Fibroblast of lung (primary cell): ENCODE results near the gene BST2. TPM values are rescaled to one million over a fixed set of nuclear protein-coding genes. Genes with fewer than 3 reads are reported as not detected.
A peak's percentile ranks its signal among the peaks of the same experiment; 100 is the strongest.
"Not testable (repeated sequence)": the region's sequence is repeated elsewhere in the genome, so short reads cannot be mapped to it uniquely, and the experiment has no call there.

Source experiments
- DNase-seq, 2 donors: peaks; one replicate each; pipeline versions ENCODE4 v3.0.0 to v3.0.0-alpha.2; 2010; ENCODE audit warnings: low read depth in 2 of 2
- H2AFZ ChIP-seq: 2 replicates; pipeline ENCODE4 v1.5.1; 2012; ENCODE audit warnings: low read length, control low read depth, inconsistent platforms
- H3K27ac ChIP-seq: 2 replicates; pipeline ENCODE4 v1.5.1; 2011; ENCODE audit warnings: low read length, control low read depth; ENCODE audit not compliant: insufficient read depth
- H3K27me3 ChIP-seq: 2 replicates; pipeline ENCODE4 v1.5.1; 2011; ENCODE audit warnings: mild to moderate bottlenecking, low read length; ENCODE audit not compliant: control insufficient read depth, insufficient read depth
- H3K36me3 ChIP-seq: 2 replicates; pipeline ENCODE4 v1.5.1; 2011; ENCODE audit warnings: low read length; ENCODE audit not compliant: control insufficient read depth, insufficient read depth
- H3K4me1 ChIP-seq: 2 replicates; pipeline ENCODE4 v1.5.1; 2011; ENCODE audit warnings: low read length; ENCODE audit not compliant: control insufficient read depth, insufficient read depth; ENCODE audit errors: extremely low read depth
- H3K4me2 ChIP-seq: 2 replicates; pipeline ENCODE4 v1.5.1; 2011; ENCODE audit warnings: low read length, control low read depth; ENCODE audit not compliant: insufficient read depth; ENCODE audit errors: extremely low read depth
- H3K4me3 ChIP-seq, 4 experiments: fragments of 200-600 bp in 1 of 4; sonication (generic) in 1 of 4; replicated peaks in 1 of 4; 2 replicates each; pipeline ENCODE4 v1.5.1; 2011 to 2016; ENCODE audit warnings: low read length in 4 of 4, low read depth in 3 of 4, mild to moderate bottlenecking in 3 of 4, control low read depth in 2 of 4, inconsistent platforms in 1 of 4, mixed read lengths in 1 of 4; ENCODE audit not compliant: insufficient read depth in 1 of 4; ENCODE audit errors: control extremely low read depth in 1 of 4
- H3K79me2 ChIP-seq: 2 replicates; pipeline ENCODE4 v1.5.1; 2012; ENCODE audit warnings: mild to moderate bottlenecking, low read length, inconsistent platforms; ENCODE audit not compliant: control insufficient read depth, insufficient read depth
- H3K9ac ChIP-seq: 2 replicates; pipeline ENCODE4 v1.5.1; 2011; ENCODE audit warnings: mild to moderate bottlenecking, low read length, control low read depth; ENCODE audit not compliant: insufficient read depth
- H3K9me3 ChIP-seq: 2 replicates; pipeline ENCODE4 v1.5.1; 2012; ENCODE audit warnings: low read depth, low read length; ENCODE audit not compliant: control insufficient read depth, insufficient read depth
- H4K20me1 ChIP-seq: 2 replicates; pipeline ENCODE4 v1.5.1; 2011; ENCODE audit warnings: low read length; ENCODE audit not compliant: control insufficient read depth, insufficient read depth; ENCODE audit errors: extremely low read depth
- EZH2 ChIP-seq: IDR thresholded peaks from 2 replicates; pipeline ENCODE4 v1.5.1; 2012; ENCODE audit warnings: low read length, control low read depth, mild to moderate bottlenecking; ENCODE audit errors: missing control alignments
- polyA plus RNA-seq, 2 donors: library from polyadenylated mRNA; depleted of rRNA in 1 of 2; stranded (reverse) in 1 of 2; unstranded in 1 of 2; fragments of >200 nt; gene quantifications; 2 replicates each; pipeline ENCODE4 v1.2.1, GENCODE V29; 2011 to 2012; ENCODE audit warnings: missing spikeins in 1 of 2
- total RNA-seq: library from RNA; depleted of rRNA; stranded (reverse); fragments of >200 nt; gene quantifications from 2 replicates; pipeline ENCODE4 v1.2.1, GENCODE V29; 2014
- TF ChIP-seq, protein P1 (sequence below), 2 donors: IDR thresholded peaks in 1 of 2; conservative IDR thresholded peaks in 1 of 2; 1 replicate in 1 of 2; 2 replicates in 1 of 2; pipeline ENCODE4 v1.5.1; 2011 to 2012; ENCODE audit warnings: low read length in 2 of 2, control low read depth in 1 of 2, inconsistent platforms in 1 of 2, low read depth in 1 of 2, mild to moderate bottlenecking in 1 of 2

The BST2 gene
- total and polyA plus RNA-seq, 2 donors (not counting 1 experiment from before 2014, with no cell fraction given) = 4.3 to 5.6 TPM

DNA sequence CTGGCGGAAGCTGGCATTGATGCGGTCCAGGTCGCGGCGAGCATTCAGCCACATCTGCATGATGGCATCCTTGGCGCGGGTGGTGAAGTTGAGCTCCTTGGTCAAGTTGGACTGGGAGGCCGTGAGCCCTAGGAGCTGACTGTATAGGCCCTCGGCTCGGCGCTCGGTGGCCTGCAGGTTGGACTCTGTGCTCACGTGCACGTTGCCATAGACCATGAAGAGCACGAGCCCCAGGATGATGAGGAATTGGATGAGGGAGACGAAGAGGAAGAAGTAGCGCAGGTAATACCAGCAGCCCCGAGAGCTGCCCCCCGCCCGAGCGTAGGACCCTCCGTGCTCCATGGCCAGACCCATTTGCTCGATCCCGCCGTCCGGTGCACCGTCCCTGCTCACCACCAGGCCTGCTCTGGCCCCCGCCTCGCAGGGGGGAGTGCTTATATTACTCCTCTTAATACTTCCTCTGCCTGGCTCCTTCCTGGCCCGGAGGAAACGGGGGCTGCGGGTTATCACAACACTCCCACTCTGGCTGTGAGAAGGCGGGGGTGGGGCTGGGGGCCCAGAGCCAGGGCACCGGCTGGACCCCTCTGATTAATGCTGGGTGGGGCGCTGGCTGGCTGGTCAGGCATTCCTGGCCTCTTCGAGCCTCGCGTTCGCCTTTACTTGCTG lies 28.4 kb downstream of the BST2 start, which contains the start of gene PLVAP:
Gene PLVAP (minus strand): TSS at position 408 of the 666 bp plus-strand sequence. CDS start 54 bp downstream, at position 354.
- no peak within 1 kb of the TSS for H3K27ac ChIP-seq
- no peak within 1 kb of the TSS for H3K4me3 ChIP-seq
- H3K36me3 ChIP-seq = no peaks in the 10 kb centered on the region
- H3K9me3 ChIP-seq = no peaks in the 10 kb centered on the region
- no peak within 1 kb of the TSS for H3K4me2 ChIP-seq
- no peaks in the 10 kb centered on the region for H3K4me1 ChIP-seq
- H3K79me2 ChIP-seq = no peaks in the 10 kb centered on the region
- no peak within 1 kb of the TSS for H2AFZ ChIP-seq
- no peak for DNase-seq
- H3K27me3 ChIP-seq = no peaks in the 10 kb centered on the region
- TF ChIP-seq EZH2 = no peak
- TF ChIP-seq, protein P1, sequence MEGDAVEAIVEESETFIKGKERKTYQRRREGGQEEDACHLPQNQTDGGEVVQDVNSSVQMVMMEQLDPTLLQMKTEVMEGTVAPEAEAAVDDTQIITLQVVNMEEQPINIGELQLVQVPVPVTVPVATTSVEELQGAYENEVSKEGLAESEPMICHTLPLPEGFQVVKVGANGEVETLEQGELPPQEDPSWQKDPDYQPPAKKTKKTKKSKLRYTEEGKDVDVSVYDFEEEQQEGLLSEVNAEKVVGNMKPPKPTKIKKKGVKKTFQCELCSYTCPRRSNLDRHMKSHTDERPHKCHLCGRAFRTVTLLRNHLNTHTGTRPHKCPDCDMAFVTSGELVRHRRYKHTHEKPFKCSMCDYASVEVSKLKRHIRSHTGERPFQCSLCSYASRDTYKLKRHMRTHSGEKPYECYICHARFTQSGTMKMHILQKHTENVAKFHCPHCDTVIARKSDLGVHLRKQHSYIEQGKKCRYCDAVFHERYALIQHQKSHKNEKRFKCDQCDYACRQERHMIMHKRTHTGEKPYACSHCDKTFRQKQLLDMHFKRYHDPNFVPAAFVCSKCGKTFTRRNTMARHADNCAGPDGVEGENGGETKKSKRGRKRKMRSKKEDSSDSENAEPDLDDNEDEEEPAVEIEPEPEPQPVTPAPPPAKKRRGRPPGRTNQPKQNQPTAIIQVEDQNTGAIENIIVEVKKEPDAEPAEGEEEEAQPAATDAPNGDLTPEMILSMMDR (conservative IDR thresholded peaks at IDR 0.05 in 1 of 2, IDR thresholded peaks at IDR 0.05 in 1 of 2; ENCODE audit: low read depth in 1 of 2, low read length in 2 of 2) = no peak
- no peak within 1 kb of the TSS for H3K9ac ChIP-seq
- no peaks in the 10 kb centered on the region for H4K20me1 ChIP-seq

DNA sequence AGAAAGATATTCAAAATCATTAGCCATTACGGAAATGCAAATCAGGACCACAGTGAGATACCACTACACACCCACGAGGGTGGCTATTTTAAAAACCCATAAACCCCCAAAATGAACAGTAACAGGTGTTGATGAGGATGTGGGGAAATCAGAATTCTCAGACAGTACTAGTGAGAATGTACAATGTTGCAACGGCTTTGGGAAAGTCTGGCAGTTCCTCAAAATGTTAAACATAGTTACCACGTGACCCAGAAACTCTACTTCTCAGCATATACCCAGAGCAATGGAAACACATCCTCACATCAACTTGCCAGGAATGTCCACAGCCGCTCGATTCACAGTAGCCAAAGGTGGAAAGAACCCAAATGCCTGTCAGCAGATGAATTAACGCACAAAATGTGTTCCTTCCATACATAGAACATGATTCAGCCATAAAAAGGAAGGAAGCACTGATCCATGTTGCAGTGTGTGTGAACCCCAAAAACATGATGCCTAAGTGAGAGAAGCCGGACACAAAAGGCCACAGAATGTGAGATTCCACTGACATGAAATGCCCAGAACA lies 35.3 kb downstream of the BST2 start:
- Histone ChIP-seq H3K9ac (no peak overlapping the region), H3K27ac (no peak overlapping the region), H3K4me3 (no peak overlapping the region), H4K20me1 (no peaks in the 10 kb centered on the region), H2AFZ (no peak overlapping the region), H3K27me3 (no peaks in the 10 kb centered on the region), H3K4me1 (no peaks in the 10 kb centered on the region), H3K9me3 (no peaks in the 10 kb centered on the region), H3K36me3 (no peaks in the 10 kb centered on the region), H3K4me2 (no peak overlapping the region), H3K79me2 (no peaks in the 10 kb centered on the region)
- TF ChIP-seq EZH2 = no peak
- TF ChIP-seq, protein P1 (conservative IDR thresholded peaks at IDR 0.05 in 1 of 2, IDR thresholded peaks at IDR 0.05 in 1 of 2; ENCODE audit: low read depth in 1 of 2, low read length in 2 of 2) = no peak
- DNase-seq = peak; percentile 15 to 75

- Histone ChIP-seq H3K27ac (no peak overlapping the region), H3K36me3 (no peaks in the 10 kb centered on the region), H3K4me2 (no peak overlapping the region), H3K79me2 (no peaks in the 10 kb centered on the region), H3K9me3 (no peaks in the 10 kb centered on the region), H3K4me3 (no peak overlapping the region), H4K20me1 (no peaks in the 10 kb centered on the region), H3K9ac (no peak overlapping the region), H2AFZ (no peak overlapping the region), H3K27me3 (no peaks in the 10 kb centered on the region), H3K4me1 (no peaks in the 10 kb centered on the region)
- DNase-seq = no peak
- TF ChIP-seq EZH2 = no peak
- TF ChIP-seq, protein P1 (conservative IDR thresholded peaks at IDR 0.05 in 1 of 2, IDR thresholded peaks at IDR 0.05 in 1 of 2; ENCODE audit: low read depth in 1 of 2, low read length in 2 of 2) = no peak
These were observed 40.1 kb downstream of the BST2 start for GRCh38 chr19:17365361-17365760.

DNA sequence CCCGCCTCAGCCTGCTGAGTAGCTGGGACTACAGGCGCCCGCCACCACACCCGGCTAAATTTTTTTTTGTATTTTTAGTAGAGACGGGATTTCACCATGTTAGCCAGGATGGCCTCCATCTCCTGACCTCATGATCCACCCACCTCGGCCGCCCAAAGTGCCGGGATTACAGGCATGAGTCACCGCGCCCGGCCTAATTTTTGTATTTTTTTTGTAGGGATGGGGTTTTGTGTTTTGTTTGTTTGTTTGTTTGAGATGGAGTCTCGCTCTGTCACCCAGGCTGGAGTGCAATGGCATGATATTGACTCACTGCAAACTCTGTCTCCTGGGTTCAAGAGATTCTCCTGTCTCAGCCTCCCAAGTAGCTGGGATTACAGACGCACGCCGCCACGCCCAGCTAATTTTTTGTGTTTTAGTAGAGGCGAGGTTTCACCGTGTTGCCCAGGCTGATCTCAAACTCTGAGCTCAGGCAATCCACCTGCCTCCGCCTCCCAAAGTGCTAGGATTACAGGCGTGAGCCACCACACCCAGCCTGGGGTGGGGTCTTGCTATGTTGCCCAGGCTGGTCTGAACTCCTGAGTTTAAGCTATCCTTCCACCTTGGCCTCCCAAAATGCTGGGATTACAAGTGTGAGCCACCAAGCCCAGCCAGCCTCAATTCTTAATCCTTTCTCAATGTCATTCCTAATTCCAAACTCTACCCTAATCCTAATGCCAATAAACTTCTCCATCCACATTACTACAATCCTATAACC lies 41.4 kb downstream of the BST2 start:
- H3K4me2 ChIP-seq, H4K20me1 ChIP-seq, H2AFZ ChIP-seq, H3K79me2 ChIP-seq, H3K9ac ChIP-seq, H3K4me3 ChIP-seq, H3K27ac ChIP-seq, DNase-seq, H3K9me3 ChIP-seq, H3K27me3 ChIP-seq, H3K36me3 ChIP-seq, H3K4me1 ChIP-seq: not testable (repeated sequence)
